GM12891 (cell line): ENCODE results near the gene TTC39B.

ENCODE experiments used
- DNase-seq: peaks from one replicate; pipeline ENCODE4 v3.0.0; 2011; ENCODE audit warnings: low spot score; ENCODE audit not compliant: insufficient read length
- FAIRE-seq: peaks from 2 replicates; lab custom pipeline; 2011; peaks lifted over from hg19 to GRCh38; lab: Jason Lieb, UNC
- PAX5 ChIP-seq: IDR thresholded peaks from 2 replicates; pipeline ENCODE4 v1.6.1; 2011; ENCODE audit warnings: low read length, moderate library complexity, mild to moderate bottlenecking; ENCODE audit not compliant: insufficient read depth, severe bottlenecking
- POLR2A ChIP-seq: IDR thresholded peaks from 2 replicates; pipeline ENCODE4 v1.6.1; 2011; ENCODE audit warnings: low read depth, low read length, control low read depth
- POLR2AphosphoS5 ChIP-seq: IDR thresholded peaks from 2 replicates; pipeline ENCODE4 v1.6.1; 2011; ENCODE audit warnings: low read depth, low read length, control low read depth
- POU2F2 ChIP-seq: IDR thresholded peaks from 2 replicates; pipeline ENCODE4 v1.6.1; 2011; ENCODE audit warnings: low read depth, mild to moderate bottlenecking, control low read depth, low read length, moderate library complexity
- SPI1 ChIP-seq: IDR thresholded peaks from 2 replicates; pipeline ENCODE4 v1.6.1; 2011; ENCODE audit warnings: low read depth, low read length, control low read depth
- TAF1 ChIP-seq: IDR thresholded peaks from 2 replicates; pipeline ENCODE4 v1.6.1; 2011; ENCODE audit warnings: low read depth, low read length, control low read depth

The TTC39B gene

GRCh38 chr9:15274425-15274824 lies 32.6 kb downstream of the TTC39B start:
- FAIRE-seq (no peak), DNase-seq (no peak)
- TF ChIP-seq POU2F2 (no peak), SPI1 (no peak), POLR2A (no peak), PAX5 (no peak), TAF1 (no peak), POLR2AphosphoS5 (no peak)

DNA sequence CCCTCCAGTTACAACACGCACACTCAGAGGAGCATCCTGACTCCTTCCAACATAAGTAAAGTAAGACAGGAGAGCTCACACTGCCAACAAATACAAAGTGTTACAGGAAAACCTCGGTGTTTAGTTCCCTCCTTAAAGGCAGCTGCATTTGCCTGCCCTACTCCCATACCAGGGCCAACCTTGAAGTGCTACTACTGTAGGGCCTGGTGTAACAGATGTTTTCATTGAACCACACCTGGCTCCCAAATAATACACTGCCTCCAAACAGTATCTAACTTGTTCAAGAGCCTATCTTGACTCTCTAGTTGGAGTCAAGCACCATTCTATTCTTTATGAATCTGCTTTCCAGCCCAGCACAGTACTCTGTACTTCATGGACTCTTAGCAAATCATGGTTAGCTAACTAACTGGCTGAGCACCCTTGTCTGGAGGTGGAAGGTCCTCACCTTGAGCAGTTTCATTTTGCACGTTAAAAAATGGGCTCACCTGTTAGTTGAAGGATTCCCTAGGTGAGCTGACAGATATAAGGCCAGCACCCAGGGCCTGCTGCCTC lies 34.6 kb downstream of the TTC39B start:
- FAIRE-seq (no peak), DNase-seq (no peak)
- TF ChIP-seq TAF1 (no peak), SPI1 (no peak), POLR2A (no peak), PAX5 (no peak), POU2F2 (no peak), POLR2AphosphoS5 (no peak)

DNA sequence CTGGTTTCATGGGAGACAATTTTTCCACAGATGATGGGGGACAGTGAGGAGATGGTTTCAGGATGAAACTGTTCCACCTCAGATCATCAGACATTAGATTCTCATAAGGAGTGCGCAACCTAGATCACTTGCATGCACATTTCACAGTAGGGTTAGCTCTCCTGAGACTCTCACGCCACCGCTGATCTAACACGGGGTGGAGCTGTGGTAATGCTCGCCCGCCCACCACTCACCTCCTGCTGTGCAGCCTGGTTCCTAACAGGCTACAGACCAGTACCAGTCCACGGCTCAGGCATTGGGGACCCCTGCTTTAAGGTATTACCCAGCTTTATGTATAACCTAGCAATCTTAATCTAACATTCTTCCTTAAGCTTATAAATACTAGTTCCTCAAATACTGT lies 35.6 kb downstream of the TTC39B start:
- TF ChIP-seq POLR2AphosphoS5 (no peak), TAF1 (no peak)
- FAIRE-seq, result no peak
- DNase-seq, result no peak

DNA sequence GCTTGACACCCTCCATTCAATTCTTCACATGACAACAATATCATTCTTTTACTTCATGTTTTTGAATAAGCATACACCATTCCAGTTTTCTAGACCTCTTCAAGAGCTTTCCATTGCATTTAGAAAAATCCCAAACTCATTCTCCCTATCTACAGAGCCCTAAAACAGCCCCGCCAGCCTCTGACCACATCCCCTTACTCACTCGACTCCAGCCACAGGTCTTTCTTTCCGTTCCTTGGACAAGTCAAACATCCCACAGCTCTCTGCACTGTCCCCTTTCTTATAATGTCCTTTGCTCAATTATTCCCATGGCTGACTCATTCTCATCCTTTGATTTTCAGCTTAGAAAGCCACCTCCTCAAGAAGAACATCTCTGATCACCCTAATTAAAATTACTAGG lies 38.2 kb downstream of the TTC39B start:
- FAIRE-seq (no peak), DNase-seq (no peak)
- TF ChIP-seq TAF1 (no peak), POLR2AphosphoS5 (no peak), PAX5 (no peak), POU2F2 (no peak), POLR2A (no peak), SPI1 (no peak)

- no peak for TF ChIP-seq POU2F2
- TF ChIP-seq SPI1, result no peak
- TF ChIP-seq POLR2AphosphoS5, result no peak
- TF ChIP-seq PAX5, result no peak
- no peak for TF ChIP-seq TAF1
- TF ChIP-seq POLR2A, result no peak
- no peak for FAIRE-seq
- DNase-seq, result no peak
These were observed 38.7 kb downstream of the TTC39B start for GRCh38 chr9:15268317-15268716.

DNA sequence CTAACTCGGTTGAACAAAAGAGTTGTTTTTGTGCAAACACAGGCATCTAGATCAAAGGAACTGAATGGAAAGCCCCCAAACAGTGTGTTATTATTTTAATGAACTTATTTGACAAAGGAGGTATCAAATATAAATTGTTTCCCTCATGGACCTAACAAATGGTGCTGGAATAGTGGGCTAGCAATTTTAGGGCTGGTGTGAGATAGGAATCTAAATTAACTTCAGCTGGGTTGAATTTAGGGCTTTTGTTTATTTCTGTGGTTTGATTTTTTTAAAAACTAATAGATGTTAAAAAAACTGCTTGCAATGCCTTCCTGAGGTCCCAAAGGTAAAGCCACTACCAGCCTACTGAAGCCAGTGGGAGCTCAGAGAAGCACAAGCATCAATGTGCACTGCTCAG lies 42.1 kb downstream of the TTC39B start:
- TF ChIP-seq TAF1, result no peak
- TF ChIP-seq SPI1, result no peak
- TF ChIP-seq POLR2AphosphoS5, result no peak
- no peak for TF ChIP-seq POLR2A
- TF ChIP-seq PAX5, result no peak
- no peak for TF ChIP-seq POU2F2
- no peak for DNase-seq
- FAIRE-seq, result no peak

DNA sequence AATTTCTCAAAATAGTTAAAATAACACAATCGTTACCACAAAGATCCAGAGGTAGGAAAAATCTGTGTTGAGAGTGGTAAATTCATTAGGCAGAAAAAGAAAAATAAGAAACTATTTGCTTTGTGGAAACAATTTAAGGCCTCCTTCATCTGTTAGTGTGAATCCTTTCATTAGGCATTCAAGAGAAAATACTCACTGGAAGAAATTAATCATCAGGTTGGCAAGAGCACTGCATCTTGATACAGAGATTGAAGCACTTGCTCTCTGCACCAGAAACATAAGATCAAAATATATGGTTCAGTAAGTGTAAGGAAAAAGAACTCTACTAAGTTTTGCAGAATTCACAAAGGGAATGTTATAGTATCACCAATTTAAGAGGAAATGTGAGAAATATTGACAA lies 44.4 kb downstream of the TTC39B start:
- FAIRE-seq, result no peak
- TF ChIP-seq TAF1 (no peak), POU2F2 (no peak), POLR2AphosphoS5 (no peak), SPI1 (no peak), PAX5 (no peak), POLR2A (no peak)
- DNase-seq, result no peak

GRCh38 chr9:15256426-15256825 lies 50.6 kb downstream of the TTC39B start:
- FAIRE-seq (no peak), DNase-seq (no peak)

GRCh38 chr9:15253786-15254185 lies 53.2 kb downstream of the TTC39B start:
- no peak for DNase-seq
- no peak for FAIRE-seq
- TF ChIP-seq POU2F2, result no peak
- no peak for TF ChIP-seq PAX5
- no peak for TF ChIP-seq TAF1
- no peak for TF ChIP-seq POLR2A
- TF ChIP-seq POLR2AphosphoS5, result no peak
- TF ChIP-seq SPI1, result no peak

More at GRCh38 chr9:15256426-15256825, 50.6 kb downstream of the TTC39B start:
- TF ChIP-seq POU2F2 (no peak), PAX5 (no peak), POLR2A (no peak), POLR2AphosphoS5 (no peak), SPI1 (no peak), TAF1 (no peak)

DNA sequence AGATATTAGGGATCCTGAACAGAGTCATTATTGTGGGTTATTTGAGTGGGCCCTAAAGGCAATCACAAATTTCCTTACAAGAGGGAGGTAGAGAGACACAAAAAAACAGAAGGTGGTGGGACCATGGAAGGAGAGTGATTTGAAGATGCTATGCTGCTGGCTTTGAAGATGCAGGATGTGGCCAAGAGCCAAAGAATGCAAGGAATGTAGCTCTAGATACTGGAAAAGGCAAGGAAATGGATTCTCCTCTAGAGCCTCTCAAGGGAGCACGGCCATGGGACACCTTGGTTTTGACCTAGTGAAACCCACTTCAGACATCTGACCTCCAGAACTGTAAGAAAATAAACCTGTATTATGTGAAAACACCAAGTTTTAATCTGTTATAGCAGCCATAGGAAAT lies 53.8 kb downstream of the TTC39B start:
- TF ChIP-seq POU2F2 (no peak), SPI1 (no peak), TAF1 (no peak), POLR2AphosphoS5 (no peak), POLR2A (no peak)
- no peak for DNase-seq
- FAIRE-seq, result no peak

- FAIRE-seq, result no peak
- no peak for TF ChIP-seq POU2F2
- no peak for TF ChIP-seq TAF1
- TF ChIP-seq PAX5, result no peak
- no peak for TF ChIP-seq SPI1
- TF ChIP-seq POLR2A, result no peak
- no peak for TF ChIP-seq POLR2AphosphoS5
- no peak for DNase-seq
These were observed 57.0 kb downstream of the TTC39B start for GRCh38 chr9:15249981-15250380.
